ENCODE data around the gene CYP1A2. TPM values are rescaled to one million over a fixed set of nuclear protein-coding genes. Genes with fewer than 3 reads are reported as not detected.
A peak's percentile ranks its signal among the peaks of the same experiment; 100 is the strongest.

CYP1A2 gene
- total and polyA plus RNA-seq, 11 donors: not detected

DNA sequence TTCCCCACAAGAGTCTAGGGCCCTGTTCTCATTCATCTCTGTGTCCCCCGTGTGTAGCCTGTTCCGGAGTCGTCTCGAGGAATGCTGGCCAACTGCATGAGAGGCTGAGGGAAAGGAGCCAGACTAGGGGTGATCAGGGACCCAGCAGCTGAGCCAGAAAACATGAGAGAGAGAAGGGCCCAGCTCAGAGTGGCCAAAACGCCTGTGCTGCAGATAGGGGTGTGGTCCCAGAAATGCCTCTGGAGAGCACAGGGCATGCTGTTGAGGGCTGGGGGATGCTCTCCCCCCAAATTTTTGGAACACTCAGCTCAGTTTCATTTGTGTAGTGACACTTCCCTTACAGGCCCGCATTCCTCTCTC lies 14.1 kb downstream of the CYP1A2 start:
- Histone ChIP-seq H3K36me3 (no peaks in the 10 kb centered on the region), H3K9me3 (no peaks in the 10 kb centered on the region), H3K4me1 (peaks cover 0 to 15% (median 0%) of the 10 kb centered on the region in 12 donors), H3K4me3 (no peak overlapping the region), H3K27me3 (peaks cover 0 to 1% (median 0%) of the 10 kb centered on the region in 9 donors), H3K27ac (peak overlapping the region in 4 of 12 donors; percentile 20 to 72 (median 51))
- intact Hi-C loops (cut with DNase I): loop anchor here in 4 of 10 donors (10.0 kb wide), 2 partner anchors 218 to 388 kb away; partner anchors contain the start of gene ARID3B (in 1 of the 4)
- WGBS, 4 donors: 9 to 17% (median 15%) methylated on average over 6 of the region's 6 CpGs
- TF ChIP-seq POLR2A (IDR thresholded peaks at IDR 0.05): no peak
- TF ChIP-seq, protein P1, sequence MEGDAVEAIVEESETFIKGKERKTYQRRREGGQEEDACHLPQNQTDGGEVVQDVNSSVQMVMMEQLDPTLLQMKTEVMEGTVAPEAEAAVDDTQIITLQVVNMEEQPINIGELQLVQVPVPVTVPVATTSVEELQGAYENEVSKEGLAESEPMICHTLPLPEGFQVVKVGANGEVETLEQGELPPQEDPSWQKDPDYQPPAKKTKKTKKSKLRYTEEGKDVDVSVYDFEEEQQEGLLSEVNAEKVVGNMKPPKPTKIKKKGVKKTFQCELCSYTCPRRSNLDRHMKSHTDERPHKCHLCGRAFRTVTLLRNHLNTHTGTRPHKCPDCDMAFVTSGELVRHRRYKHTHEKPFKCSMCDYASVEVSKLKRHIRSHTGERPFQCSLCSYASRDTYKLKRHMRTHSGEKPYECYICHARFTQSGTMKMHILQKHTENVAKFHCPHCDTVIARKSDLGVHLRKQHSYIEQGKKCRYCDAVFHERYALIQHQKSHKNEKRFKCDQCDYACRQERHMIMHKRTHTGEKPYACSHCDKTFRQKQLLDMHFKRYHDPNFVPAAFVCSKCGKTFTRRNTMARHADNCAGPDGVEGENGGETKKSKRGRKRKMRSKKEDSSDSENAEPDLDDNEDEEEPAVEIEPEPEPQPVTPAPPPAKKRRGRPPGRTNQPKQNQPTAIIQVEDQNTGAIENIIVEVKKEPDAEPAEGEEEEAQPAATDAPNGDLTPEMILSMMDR (IDR thresholded peaks at IDR 0.05): no peak
- DNase-seq: no peak
- peak in 2 of 4 donors; percentile 9 to 14 for ATAC-seq

DNA sequence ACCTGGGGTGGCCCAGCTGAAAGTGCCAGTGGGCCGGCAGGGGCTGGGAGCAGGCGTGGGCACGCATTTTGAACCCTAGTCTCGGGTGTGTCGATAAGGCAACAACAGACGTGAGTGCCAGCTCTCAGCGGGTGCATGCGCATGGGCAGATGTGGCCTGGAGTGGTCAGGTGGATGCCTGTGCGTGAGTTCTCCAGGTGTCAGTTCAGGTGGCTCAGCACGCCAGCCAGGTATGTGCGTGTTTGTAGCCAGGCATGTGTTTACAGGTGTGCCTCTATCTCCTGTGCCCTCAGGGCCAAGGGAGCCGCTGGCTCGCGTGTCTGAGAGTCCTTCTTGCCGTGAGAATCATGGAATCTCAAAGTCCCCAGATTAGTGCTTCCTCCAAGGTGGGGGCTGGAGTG lies 14.8 kb downstream of the CYP1A2 start:
- no peaks in the 10 kb centered on the region for H3K36me3 ChIP-seq
- DNase-seq (no peak), ATAC-seq (no peak)
- intact Hi-C loops (cut with DNase I): loop anchor here in 4 of 10 donors (10.0 kb wide), 2 partner anchors 219 to 389 kb away; partner anchors contain the start of gene ARID3B (in 1 of the 4)
- WGBS, 4 donors: 92 to 95% (median 93%) methylated on average over 8 to 15 of the region's 15 CpGs
- H3K27me3 ChIP-seq: peaks cover 0 to 6% (median 0%) of the 10 kb centered on the region in 9 donors
- peak overlapping the region in 3 of 12 donors; percentile 43 to 72 (median 59) for H3K27ac ChIP-seq
- peaks cover 0 to 15% (median under 1%) of the 10 kb centered on the region in 12 donors for H3K4me1 ChIP-seq
- TF ChIP-seq, protein P1 (IDR thresholded peaks at IDR 0.05): no peak
- no peak for TF ChIP-seq POLR2A (IDR thresholded peaks at IDR 0.05)
- no peak overlapping the region for H3K4me3 ChIP-seq
- H3K9me3 ChIP-seq: no peaks in the 10 kb centered on the region

DNA sequence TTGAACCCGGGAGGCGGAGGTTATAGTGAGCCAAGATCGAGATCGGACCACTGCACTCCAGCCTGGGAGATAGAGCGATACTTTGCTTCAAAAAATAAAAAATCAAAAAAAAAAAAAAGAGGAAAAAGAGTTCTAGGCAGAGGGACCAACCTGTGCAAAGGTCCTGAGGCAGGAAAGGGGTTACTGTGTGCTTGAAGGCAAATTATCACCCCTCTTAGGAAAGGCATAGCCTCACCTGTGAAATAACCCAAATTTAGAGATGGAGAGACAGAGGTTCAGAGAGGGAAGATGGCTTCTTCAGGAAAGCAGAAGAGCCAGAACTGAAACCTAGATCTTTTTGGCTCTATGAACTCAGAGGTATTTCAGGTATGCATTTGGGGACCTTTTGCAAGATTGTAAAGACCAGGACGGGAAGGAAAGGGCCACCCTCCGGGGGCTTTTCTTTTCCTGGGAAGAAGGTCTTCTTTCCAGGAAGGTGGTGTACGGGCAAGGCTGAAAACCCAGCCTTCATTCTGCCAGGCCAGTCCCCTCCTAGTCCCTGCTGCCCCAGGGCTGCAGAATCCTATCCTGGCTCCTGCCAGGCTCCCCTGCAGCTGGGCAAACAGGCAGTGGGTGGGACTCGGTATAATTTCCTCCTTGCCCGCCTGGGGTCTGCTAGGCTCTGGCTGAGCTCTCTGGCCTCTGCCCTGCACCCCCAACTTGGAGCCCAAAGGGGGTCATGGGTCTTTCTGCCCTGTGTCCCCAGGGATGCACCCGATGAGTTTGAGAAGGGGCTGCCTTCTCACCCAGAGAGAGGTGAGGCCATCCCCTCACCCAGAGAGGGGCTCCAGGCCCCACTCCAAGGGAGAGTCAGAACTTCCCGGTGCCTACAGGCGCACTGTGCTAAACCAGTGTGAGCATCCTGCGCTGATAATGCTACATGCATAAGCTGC lies 18.8 kb downstream of the CYP1A2 start:
- H3K9me3 ChIP-seq: no peaks in the 10 kb centered on the region
- WGBS, 4 donors: 83 to 89% (median 85%) methylated on average over 11 to 14 of the region's 14 CpGs
- intact Hi-C loops (cut with DNase I): loop anchor here (1.0 to 10.0 kb wide), 10 partner anchors 35 to 395 kb away; partner anchors contain the start of gene ARID3B (in 1 of the 10)
- no peak for ATAC-seq
- no peak overlapping the region for H3K4me3 ChIP-seq
- no peak for DNase-seq
- no peak overlapping the region for H3K27ac ChIP-seq
- TF ChIP-seq POLR2A (IDR thresholded peaks at IDR 0.05): no peak
- TF ChIP-seq, protein P1 (IDR thresholded peaks at IDR 0.05): no peak
- no peaks in the 10 kb centered on the region for H3K36me3 ChIP-seq
- H3K27me3 ChIP-seq: peaks cover 0 to 6% (median 0%) of the 10 kb centered on the region in 9 donors
- H3K4me1 ChIP-seq: peaks cover 0 to 24% (median 6%) of the 10 kb centered on the region in 12 donors
